ENCODE results near the gene SLC2A14. TPM values are rescaled to one million over a fixed set of nuclear protein-coding genes. Genes with fewer than 3 reads are reported as not detected.
"Not testable (repeated sequence)": the region's sequence is repeated elsewhere in the genome, so short reads cannot be mapped to it uniquely, and the experiment has no call there.

The SLC2A14 gene
- polyA plus RNA-seq, 1 donor (not counting 4 experiments of a cell fraction or from before 2014, with no cell fraction given) = 0.51 TPM

GRCh38 chr12:7848098-7848422 lies 24.7 kb downstream of the SLC2A14 start:
- H4K20me1 ChIP-seq (ENCODE audit: control insufficient read depth, extremely low read depth, insufficient read depth, low read length); H3K79me2 ChIP-seq (ENCODE audit: control insufficient read depth, insufficient read depth, low read length); H3K9me1 ChIP-seq (ENCODE audit: control insufficient read depth, extremely low read depth, insufficient read depth, low read length); H2AFZ ChIP-seq (ENCODE audit: control insufficient read depth, low read length); H3K4me2 ChIP-seq (ENCODE audit: control insufficient read depth, extremely low read depth, insufficient read depth, low read depth, low read length); dilution Hi-C loops (cut with MboI; ENCODE audit: extremely low pct_ligation_motif_present, low sequenced_read_pairs); H3K4me3 ChIP-seq (ENCODE audit: control insufficient read depth in 2 of 3, extremely low read depth in 1 of 3, insufficient read depth in 2 of 3, low read depth in 1 of 3, low read length in 3 of 3); H3K27ac ChIP-seq (ENCODE audit: control insufficient read depth, insufficient read depth, low read length); H3K36me3 ChIP-seq (ENCODE audit: control insufficient read depth in 2 of 2, extremely low read depth in 1 of 2, insufficient read depth in 2 of 2, low read length in 2 of 2); DNase-seq (ENCODE audit: low read depth, low spot score); H3K9me3 ChIP-seq (ENCODE audit: control insufficient read depth, low read depth, low read length); H3K4me1 ChIP-seq (ENCODE audit: control insufficient read depth, extremely low read depth, insufficient read depth, low read length); H3K27me3 ChIP-seq (ENCODE audit: control insufficient read depth, extremely low read depth, insufficient read depth, low read length); FAIRE-seq; H3K9ac ChIP-seq (ENCODE audit: control insufficient read depth, extremely low read depth, insufficient read depth, low read length): not testable (repeated sequence)

- H4K20me1 ChIP-seq (ENCODE audit: control insufficient read depth, extremely low read depth, insufficient read depth, low read length); H3K27ac ChIP-seq (ENCODE audit: control insufficient read depth, insufficient read depth, low read length); DNase-seq (ENCODE audit: low read depth, low spot score); H3K9me3 ChIP-seq (ENCODE audit: control insufficient read depth, low read depth, low read length); H2AFZ ChIP-seq (ENCODE audit: control insufficient read depth, low read length); H3K4me2 ChIP-seq (ENCODE audit: control insufficient read depth, extremely low read depth, insufficient read depth, low read depth, low read length); H3K36me3 ChIP-seq (ENCODE audit: control insufficient read depth in 2 of 2, extremely low read depth in 1 of 2, insufficient read depth in 2 of 2, low read length in 2 of 2); FAIRE-seq; H3K4me3 ChIP-seq (ENCODE audit: control insufficient read depth in 2 of 3, extremely low read depth in 1 of 3, insufficient read depth in 2 of 3, low read depth in 1 of 3, low read length in 3 of 3); H3K79me2 ChIP-seq (ENCODE audit: control insufficient read depth, insufficient read depth, low read length); H3K9ac ChIP-seq (ENCODE audit: control insufficient read depth, extremely low read depth, insufficient read depth, low read length); H3K9me1 ChIP-seq (ENCODE audit: control insufficient read depth, extremely low read depth, insufficient read depth, low read length); H3K4me1 ChIP-seq (ENCODE audit: control insufficient read depth, extremely low read depth, insufficient read depth, low read length); dilution Hi-C loops (cut with MboI; ENCODE audit: extremely low pct_ligation_motif_present, low sequenced_read_pairs); H3K27me3 ChIP-seq (ENCODE audit: control insufficient read depth, extremely low read depth, insufficient read depth, low read length): not testable (repeated sequence)
These were observed 25.3 kb downstream of the SLC2A14 start for GRCh38 chr12:7847226-7848097.

- Histone ChIP-seq H3K79me2 (ENCODE audit: control insufficient read depth, insufficient read depth, low read length) (no peaks in the 10 kb centered on the region), H3K36me3 (ENCODE audit: control insufficient read depth in 2 of 2, extremely low read depth in 1 of 2, insufficient read depth in 2 of 2, low read length in 2 of 2) (no peaks in the 10 kb centered on the region), H3K27me3 (ENCODE audit: control insufficient read depth, extremely low read depth, insufficient read depth, low read length) (no peaks in the 10 kb centered on the region), H2AFZ (ENCODE audit: control insufficient read depth, low read length) (no peak overlapping the region), H4K20me1 (ENCODE audit: control insufficient read depth, extremely low read depth, insufficient read depth, low read length) (no peaks in the 10 kb centered on the region), H3K4me1 (ENCODE audit: control insufficient read depth, extremely low read depth, insufficient read depth, low read length) (no peaks in the 10 kb centered on the region), H3K9me1 (ENCODE audit: control insufficient read depth, extremely low read depth, insufficient read depth, low read length) (no peaks in the 10 kb centered on the region), H3K27ac (ENCODE audit: control insufficient read depth, insufficient read depth, low read length) (no peak overlapping the region), H3K4me2 (ENCODE audit: control insufficient read depth, extremely low read depth, insufficient read depth, low read depth, low read length) (no peak overlapping the region), H3K9me3 (ENCODE audit: control insufficient read depth, low read depth, low read length) (no peaks in the 10 kb centered on the region), H3K4me3 (ENCODE audit: control insufficient read depth in 2 of 3, extremely low read depth in 1 of 3, insufficient read depth in 2 of 3, low read depth in 1 of 3, low read length in 3 of 3) (no peak overlapping the region), H3K9ac (ENCODE audit: control insufficient read depth, extremely low read depth, insufficient read depth, low read length) (no peak overlapping the region)
- dilution Hi-C loops (cut with MboI; ENCODE audit: extremely low pct_ligation_motif_present, low sequenced_read_pairs) = no loop called here
- FAIRE-seq (no peak), DNase-seq (ENCODE audit: low read depth, low spot score) (no peak)
- TF ChIP-seq CTCF (optimal IDR thresholded peaks at IDR 0.05 in 1 of 3, IDR thresholded peaks at IDR 0.05 in 1 of 3, conservative IDR thresholded peaks at IDR 0.05 in 1 of 3; ENCODE audit: extremely low read depth in 1 of 3, insufficient read depth in 2 of 3, low read length in 3 of 3) (no peak), EZH2 (IDR thresholded peaks at IDR 0.05; ENCODE audit: low read length) (no peak)
These were observed 28.6 kb downstream of the SLC2A14 start for GRCh38 chr12:7844116-7844515.

- H3K4me3 ChIP-seq (ENCODE audit: control insufficient read depth in 2 of 3, extremely low read depth in 1 of 3, insufficient read depth in 2 of 3, low read depth in 1 of 3, low read length in 3 of 3); H2AFZ ChIP-seq (ENCODE audit: control insufficient read depth, low read length); H3K4me1 ChIP-seq (ENCODE audit: control insufficient read depth, extremely low read depth, insufficient read depth, low read length); H3K27ac ChIP-seq (ENCODE audit: control insufficient read depth, insufficient read depth, low read length); FAIRE-seq; H3K9ac ChIP-seq (ENCODE audit: control insufficient read depth, extremely low read depth, insufficient read depth, low read length); H3K9me3 ChIP-seq (ENCODE audit: control insufficient read depth, low read depth, low read length); H3K36me3 ChIP-seq (ENCODE audit: control insufficient read depth in 2 of 2, extremely low read depth in 1 of 2, insufficient read depth in 2 of 2, low read length in 2 of 2); H3K4me2 ChIP-seq (ENCODE audit: control insufficient read depth, extremely low read depth, insufficient read depth, low read depth, low read length); dilution Hi-C loops (cut with MboI; ENCODE audit: extremely low pct_ligation_motif_present, low sequenced_read_pairs); H3K9me1 ChIP-seq (ENCODE audit: control insufficient read depth, extremely low read depth, insufficient read depth, low read length); DNase-seq (ENCODE audit: low read depth, low spot score); H3K79me2 ChIP-seq (ENCODE audit: control insufficient read depth, insufficient read depth, low read length); H4K20me1 ChIP-seq (ENCODE audit: control insufficient read depth, extremely low read depth, insufficient read depth, low read length); H3K27me3 ChIP-seq (ENCODE audit: control insufficient read depth, extremely low read depth, insufficient read depth, low read length): not testable (repeated sequence)
These were observed 29.1 kb downstream of the SLC2A14 start for GRCh38 chr12:7843583-7843982.
